GM06990 (cell line): ENCODE data around the gene DNAH11.

ENCODE experiments used
- DNase-seq: peaks from one replicate; pipeline ENCODE4 v3.0.0-alpha.2; 2011; ENCODE audit not compliant: insufficient read length; ENCODE audit errors: extremely low read depth
- H3K27me3 ChIP-seq: replicated peaks from 2 replicates; pipeline ENCODE4 v1.6.0; 2011; ENCODE audit warnings: low read length; ENCODE audit not compliant: control insufficient read depth, insufficient read depth
- H3K36me3 ChIP-seq: 2 replicates; pipeline ENCODE4 v1.5.1; 2011; ENCODE audit warnings: low read length; ENCODE audit not compliant: control insufficient read depth, insufficient read depth
- H3K4me3 ChIP-seq: replicated peaks from 2 replicates; pipeline ENCODE4 v1.5.1; 2011; ENCODE audit warnings: low read depth, mild to moderate bottlenecking, control low read depth, low read length
- CTCF ChIP-seq: IDR thresholded peaks from 2 replicates; pipeline ENCODE4 v1.5.1; 2011; ENCODE audit warnings: low read length, control low read depth, mild to moderate bottlenecking, inconsistent platforms; ENCODE audit not compliant: insufficient read depth, poor library complexity, severe bottlenecking

Gene DNAH11

GRCh38 chr7:21777921-21778320 is 235.1 kb downstream of the DNAH11 start:
- Histone ChIP-seq H3K36me3 (no peaks in the 10 kb centered on the region), H3K27me3 (no peaks in the 10 kb centered on the region; the same call in 1 of the 2 replicates), H3K4me3 (no peak overlapping the region)
- TF ChIP-seq CTCF, result no peak
- DNase-seq, result no peak

GRCh38 chr7:21778953-21779352 is 236.1 kb downstream of the DNAH11 start:
- Histone ChIP-seq H3K27me3 (no peaks in the 10 kb centered on the region; the same call in 1 of the 2 replicates), H3K4me3 (no peak overlapping the region), H3K36me3 (no peaks in the 10 kb centered on the region)
- DNase-seq, result no peak
- TF ChIP-seq CTCF, result no peak

- DNase-seq, result no peak
These were observed 240.2 kb downstream of the DNAH11 start for GRCh38 chr7:21782996-21783395.

GRCh38 chr7:21784989-21785388 is 242.2 kb downstream of the DNAH11 start:
- DNase-seq, result no peak
- Histone ChIP-seq H3K27me3 (no peaks in the 10 kb centered on the region; the same call in 1 of the 2 replicates), H3K4me3 (no peak overlapping the region), H3K36me3 (no peaks in the 10 kb centered on the region)
- no peak for TF ChIP-seq CTCF

More at GRCh38 chr7:21782996-21783395, 240.2 kb downstream of the DNAH11 start:
- H3K27me3 ChIP-seq, result no peaks in the 10 kb centered on the region; the same call in 1 of the 2 replicates
- H3K4me3 ChIP-seq, result no peak overlapping the region
- TF ChIP-seq CTCF, result no peak
- H3K36me3 ChIP-seq, result no peaks in the 10 kb centered on the region

GRCh38 chr7:21805791-21806190 is 263.0 kb downstream of the DNAH11 start:
- no peak for TF ChIP-seq CTCF
- H3K36me3 ChIP-seq, result no peaks in the 10 kb centered on the region
- H3K4me3 ChIP-seq, result no peak overlapping the region
- no peaks in the 10 kb centered on the region for H3K27me3 ChIP-seq
- no peak for DNase-seq

- DNase-seq, result no peak
- TF ChIP-seq CTCF, result no peak
- H3K27me3 ChIP-seq, result no peaks in the 10 kb centered on the region
- H3K4me3 ChIP-seq, result no peak overlapping the region
- H3K36me3 ChIP-seq, result no peaks in the 10 kb centered on the region
These were observed 263.5 kb downstream of the DNAH11 start for GRCh38 chr7:21806388-21806787.
